Activated naive CD4-positive, alpha-beta T cell treated with anti-CD3 and anti-CD28 coated beads, Interleukin-2, amount 50 U/mL, for 24 hours (primary cell): ENCODE results near the gene SORBS2.

Experiments used
- H3K27ac Mint-ChIP-seq: one replicate; pipeline ENCODE4 v1.8.0; 2021; ENCODE audit warnings: mild to moderate bottlenecking, mixed read lengths
- H3K27me3 Mint-ChIP-seq: one replicate; pipeline ENCODE4 v1.8.0; 2021; ENCODE audit warnings: mixed read lengths
- H3K36me3 Mint-ChIP-seq: one replicate; pipeline ENCODE4 v1.8.0; 2021; ENCODE audit warnings: mixed read lengths
- H3K4me1 Mint-ChIP-seq: one replicate; pipeline ENCODE4 v1.8.0; 2021; ENCODE audit warnings: mixed read lengths
- H3K4me3 Mint-ChIP-seq: one replicate; pipeline ENCODE4 v1.8.0; 2021; ENCODE audit warnings: mild to moderate bottlenecking, mixed read lengths
- H3K9me3 Mint-ChIP-seq: one replicate; pipeline ENCODE4 v1.8.0; 2021; ENCODE audit warnings: mixed read lengths

The SORBS2 gene

DNA sequence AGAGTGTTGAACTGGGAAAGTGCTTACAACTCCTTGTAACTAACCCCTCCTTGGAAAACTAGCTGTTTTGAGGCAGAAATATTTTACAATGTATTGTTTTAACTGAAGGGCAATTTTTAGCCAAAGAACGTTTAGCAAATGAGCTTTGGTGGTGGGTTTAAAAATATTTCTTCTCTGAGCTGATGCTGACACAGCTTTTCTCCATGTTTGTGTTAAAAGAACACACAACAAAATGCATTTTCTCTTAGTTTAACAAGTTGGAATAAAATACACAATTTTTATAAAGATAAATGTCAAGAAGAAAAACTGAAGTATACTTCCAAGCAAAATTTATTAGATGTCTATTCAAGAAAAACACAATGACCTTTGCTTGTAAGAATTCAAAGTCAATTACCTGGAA, 226.8 kb downstream of the SORBS2 start:
- Mint-ChIP-seq H3K36me3 (no peaks in the 10 kb centered on the region), H3K9me3 (no peaks in the 10 kb centered on the region), H3K27ac (no peak overlapping the region), H3K27me3 (peaks cover 46% of the 10 kb centered on the region), H3K4me3 (no peak overlapping the region), H3K4me1 (peaks cover 12% of the 10 kb centered on the region)

DNA sequence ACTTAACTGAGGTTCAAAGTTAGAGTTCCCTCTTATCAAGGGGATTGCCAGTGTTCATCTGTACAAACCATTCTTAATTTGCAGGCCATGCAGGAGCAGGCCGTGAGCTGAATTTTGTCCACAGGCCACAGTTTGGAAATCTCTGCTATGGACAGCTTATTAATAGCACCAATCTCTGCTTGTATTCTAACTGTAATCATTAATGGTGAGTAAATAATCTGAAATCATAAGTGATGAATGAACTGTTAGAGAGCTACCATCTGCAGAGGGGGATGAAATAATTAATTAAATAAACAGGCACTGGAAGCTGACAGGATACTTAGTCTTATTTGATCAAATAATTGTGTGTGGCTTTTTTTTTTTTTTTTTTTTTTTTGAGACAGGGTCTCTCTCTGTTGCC, 228.2 kb downstream of the SORBS2 start:
- no peak overlapping the region for H3K4me3 Mint-ChIP-seq
- peaks cover 38% of the 10 kb centered on the region for H3K27me3 Mint-ChIP-seq
- H3K9me3 Mint-ChIP-seq, result no peaks in the 10 kb centered on the region
- H3K36me3 Mint-ChIP-seq, result no peaks in the 10 kb centered on the region
- no peak overlapping the region for H3K27ac Mint-ChIP-seq
- H3K4me1 Mint-ChIP-seq, result peaks cover 12% of the 10 kb centered on the region

DNA sequence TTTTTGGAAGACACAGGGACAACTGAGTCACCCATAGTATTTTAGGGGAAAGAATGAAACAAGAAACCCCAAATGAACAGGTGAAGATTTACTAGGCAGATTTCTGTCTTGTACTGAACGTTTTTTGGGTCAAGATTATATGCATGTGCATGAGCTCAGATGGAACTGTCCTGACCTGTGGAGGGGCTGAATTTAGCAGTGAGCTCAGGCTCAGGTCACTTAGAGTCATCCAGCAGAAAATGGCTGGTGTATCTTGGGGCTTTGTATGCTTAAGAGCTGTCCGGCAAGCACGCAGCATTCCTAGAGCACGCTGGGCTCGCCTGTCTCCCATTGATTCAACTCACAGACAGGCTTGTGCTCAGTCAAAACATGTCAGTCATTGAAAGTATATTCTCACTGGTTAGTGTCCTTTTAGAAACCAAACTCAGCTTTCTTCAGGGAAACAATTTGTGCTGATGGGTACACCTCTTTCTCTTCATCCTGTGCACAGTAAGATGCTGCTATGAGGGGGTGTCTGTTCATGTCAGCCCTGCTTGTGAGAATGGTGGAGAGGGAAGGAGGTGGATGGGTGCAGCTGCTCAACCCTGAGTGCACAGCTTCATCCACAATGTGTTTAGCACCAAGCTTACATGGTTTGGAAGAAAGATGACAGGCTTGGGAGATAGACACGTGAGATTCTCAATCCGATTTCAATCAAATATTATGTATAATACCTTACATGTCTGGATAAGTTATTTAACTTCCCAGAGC, 229.2 kb downstream of the SORBS2 start:
- Mint-ChIP-seq H3K36me3 (no peaks in the 10 kb centered on the region), H3K27ac (no peak overlapping the region), H3K9me3 (no peaks in the 10 kb centered on the region), H3K27me3 (peaks cover 38% of the 10 kb centered on the region), H3K4me1 (peaks cover 11% of the 10 kb centered on the region), H3K4me3 (no peak overlapping the region)

DNA sequence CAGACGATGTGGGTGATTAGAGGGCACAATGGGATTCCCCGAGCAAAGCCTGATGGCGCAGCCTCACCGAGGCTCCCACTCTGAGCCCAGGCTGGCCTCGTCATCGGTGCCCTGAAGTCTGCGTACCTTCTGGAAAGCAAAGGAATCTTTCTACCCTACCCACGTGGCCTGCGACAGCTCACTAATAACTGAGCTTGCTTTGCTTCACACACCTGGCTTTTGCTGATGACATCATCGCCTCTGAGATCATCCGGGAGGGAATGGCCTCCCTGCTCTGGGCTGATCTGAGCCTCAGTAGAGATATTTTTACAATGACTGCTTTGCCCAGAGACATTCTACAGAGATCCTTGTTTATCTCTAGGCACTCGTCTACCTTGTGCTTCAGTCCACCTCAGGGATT, 231.3 kb downstream of the SORBS2 start:
- Mint-ChIP-seq H3K4me1 (no peaks in the 10 kb centered on the region), H3K36me3 (no peaks in the 10 kb centered on the region), H3K27me3 (peaks cover 24% of the 10 kb centered on the region), H3K9me3 (no peaks in the 10 kb centered on the region), H3K27ac (no peak overlapping the region), H3K4me3 (no peak overlapping the region)

DNA sequence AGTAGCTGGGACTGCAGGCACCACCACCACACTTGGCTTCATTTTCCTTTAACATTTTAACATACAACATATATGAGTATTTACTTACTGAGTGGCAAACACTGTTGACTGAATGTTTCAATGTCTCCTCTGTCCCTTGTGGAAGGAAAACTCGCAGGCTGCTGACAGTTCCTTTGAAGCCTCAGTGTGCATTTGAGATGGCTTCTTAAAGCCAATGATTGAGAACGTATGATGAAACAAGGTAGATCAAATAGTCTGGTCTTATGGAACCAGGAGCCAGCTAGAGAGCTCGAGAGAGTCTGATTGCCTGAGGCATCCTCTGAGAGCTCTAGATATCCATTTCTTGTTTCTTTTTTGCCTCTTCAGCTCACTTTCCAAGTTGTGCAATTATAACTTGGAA, 233.7 kb downstream of the SORBS2 start:
- H3K27ac Mint-ChIP-seq, result no peak overlapping the region
- H3K27me3 Mint-ChIP-seq, result peaks cover 23% of the 10 kb centered on the region
- H3K4me1 Mint-ChIP-seq, result no peaks in the 10 kb centered on the region
- H3K9me3 Mint-ChIP-seq, result no peaks in the 10 kb centered on the region
- H3K36me3 Mint-ChIP-seq, result no peaks in the 10 kb centered on the region
- no peak overlapping the region for H3K4me3 Mint-ChIP-seq

DNA sequence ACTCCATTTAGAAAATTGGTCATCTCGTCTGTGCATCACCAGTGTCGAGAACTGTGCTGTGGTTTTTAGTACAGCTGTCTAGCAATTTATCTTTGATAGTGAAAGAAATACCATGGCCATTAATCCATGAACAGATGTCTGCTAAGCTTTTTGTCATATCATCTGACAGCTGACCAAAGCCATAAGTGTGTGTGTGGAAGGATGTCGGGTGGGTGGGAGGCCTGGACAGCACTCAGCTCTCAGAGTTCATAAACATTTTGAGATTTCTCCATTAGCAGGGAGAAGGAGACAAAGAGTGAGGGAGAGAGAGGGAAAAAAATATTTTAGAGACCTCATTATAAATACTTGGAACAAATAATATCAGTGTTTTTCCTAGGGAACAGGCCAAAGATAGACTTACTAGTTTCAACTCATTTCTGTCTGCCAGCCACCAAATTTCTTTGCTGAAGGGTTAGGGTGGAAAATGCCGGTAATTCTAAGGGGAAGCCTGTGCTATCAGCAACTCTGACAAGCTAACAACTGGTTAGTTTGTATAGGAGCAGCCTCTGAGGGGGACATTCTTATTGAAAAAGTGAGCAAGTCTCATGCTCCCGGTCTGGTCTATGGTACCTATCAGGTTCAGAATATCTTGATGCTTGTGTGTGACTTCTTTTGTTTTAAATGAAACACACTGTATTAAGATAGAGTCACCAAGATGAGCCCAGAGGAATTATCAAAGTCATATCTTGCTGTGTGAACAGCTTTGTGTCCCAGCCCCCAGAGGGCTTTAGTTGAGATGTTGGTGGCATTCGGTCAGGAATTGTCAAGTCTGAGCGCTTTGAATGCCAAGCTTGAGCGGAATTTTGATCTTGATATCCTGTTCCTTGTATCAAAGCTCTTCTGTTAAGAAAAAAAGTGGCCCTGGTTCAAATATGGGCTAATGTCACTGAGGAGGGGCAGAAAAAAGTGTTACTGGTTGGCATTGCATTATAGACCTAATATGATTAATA, 234.7 kb downstream of the SORBS2 start:
- peaks cover 17% of the 10 kb centered on the region for H3K27me3 Mint-ChIP-seq
- H3K4me1 Mint-ChIP-seq, result no peaks in the 10 kb centered on the region
- H3K27ac Mint-ChIP-seq, result no peak overlapping the region
- H3K9me3 Mint-ChIP-seq, result no peaks in the 10 kb centered on the region
- no peak overlapping the region for H3K4me3 Mint-ChIP-seq
- H3K36me3 Mint-ChIP-seq, result no peaks in the 10 kb centered on the region

DNA sequence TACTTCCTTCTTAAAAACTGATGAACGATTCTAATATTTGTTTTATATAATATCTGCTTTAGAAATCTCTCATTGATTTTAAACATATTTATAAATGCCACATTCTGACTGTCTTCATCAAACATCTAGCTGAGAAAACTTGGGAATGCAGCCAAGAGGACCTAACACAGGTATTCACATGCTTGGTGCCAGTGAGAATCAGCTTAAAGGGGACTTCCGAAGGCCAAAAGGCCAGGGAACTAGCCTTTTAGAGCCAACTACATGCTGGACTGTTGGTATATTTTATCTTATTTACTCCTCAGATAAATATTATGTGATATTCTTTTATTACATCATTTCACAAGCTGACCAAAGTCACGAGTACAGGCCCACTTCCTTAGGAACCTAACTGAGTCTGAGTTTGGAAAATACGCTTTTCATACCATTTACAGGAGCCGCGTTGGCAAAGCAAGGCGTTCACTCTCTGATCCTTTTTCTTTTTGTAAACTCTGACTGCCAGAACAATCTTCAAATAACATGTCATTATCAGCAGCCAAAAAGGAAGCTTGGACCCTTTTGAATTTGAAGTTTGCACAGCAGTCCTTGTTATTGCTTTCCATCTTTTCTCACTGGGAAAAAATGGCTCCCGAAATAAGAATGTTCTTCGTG, 235.6 kb downstream of the SORBS2 start:
- Mint-ChIP-seq H3K27ac (no peak overlapping the region), H3K4me1 (no peaks in the 10 kb centered on the region), H3K4me3 (no peak overlapping the region), H3K9me3 (no peaks in the 10 kb centered on the region), H3K27me3 (peaks cover 14% of the 10 kb centered on the region), H3K36me3 (no peaks in the 10 kb centered on the region)

DNA sequence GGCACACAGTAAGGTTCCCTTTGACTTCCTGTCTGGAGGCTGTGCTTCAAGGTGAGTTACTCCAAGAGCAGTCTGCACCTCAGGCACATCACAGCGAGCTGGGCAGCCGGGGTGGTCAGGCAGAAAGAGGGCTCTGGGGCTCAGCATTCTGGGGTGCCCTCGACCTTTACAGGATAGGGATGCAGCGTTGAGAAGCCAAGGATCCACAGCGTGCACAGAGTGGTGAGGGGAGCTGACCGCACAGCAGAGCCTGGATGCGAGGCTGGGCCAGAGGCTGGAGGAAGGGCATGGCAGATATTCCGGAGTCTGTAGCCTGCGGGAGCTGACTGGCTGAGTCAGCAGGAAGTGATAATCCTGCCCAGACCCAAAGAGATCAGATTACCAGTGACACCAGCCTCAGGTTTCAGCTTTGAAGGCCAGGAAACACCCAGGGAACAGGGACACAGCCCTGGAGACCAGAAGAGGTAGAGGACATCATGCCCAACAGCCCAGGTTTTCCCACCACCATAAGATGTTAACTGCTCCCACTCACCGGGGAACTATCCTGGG, 238.3 kb downstream of the SORBS2 start:
- H3K27ac Mint-ChIP-seq, result no peak overlapping the region
- H3K36me3 Mint-ChIP-seq, result no peaks in the 10 kb centered on the region
- H3K4me1 Mint-ChIP-seq, result no peaks in the 10 kb centered on the region
- peaks cover 14% of the 10 kb centered on the region for H3K27me3 Mint-ChIP-seq
- no peaks in the 10 kb centered on the region for H3K9me3 Mint-ChIP-seq
- H3K4me3 Mint-ChIP-seq, result no peak overlapping the region

DNA sequence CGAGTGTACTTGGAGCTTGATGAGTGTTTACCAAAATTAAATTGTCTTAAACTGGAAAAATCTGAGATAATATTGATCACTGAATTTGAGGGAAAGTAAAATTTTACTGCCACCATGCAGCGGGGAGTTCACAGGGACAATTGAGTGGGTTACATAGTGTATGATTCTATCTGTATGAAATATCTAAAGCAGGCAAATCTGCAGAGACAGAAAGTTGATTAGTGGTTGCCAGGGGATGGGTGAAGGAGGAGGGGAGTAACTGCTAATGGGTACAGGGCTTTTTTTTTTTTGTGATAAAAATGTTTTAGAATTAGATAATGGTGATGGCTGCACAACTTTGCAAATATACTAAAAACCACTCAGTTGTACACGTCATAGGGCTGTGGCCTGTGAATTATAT, 241.3 kb downstream of the SORBS2 start:
- Mint-ChIP-seq H3K4me1 (no peaks in the 10 kb centered on the region), H3K27me3 (peaks cover 10% of the 10 kb centered on the region), H3K27ac (no peak overlapping the region), H3K9me3 (no peaks in the 10 kb centered on the region), H3K36me3 (no peaks in the 10 kb centered on the region), H3K4me3 (no peak overlapping the region)

DNA sequence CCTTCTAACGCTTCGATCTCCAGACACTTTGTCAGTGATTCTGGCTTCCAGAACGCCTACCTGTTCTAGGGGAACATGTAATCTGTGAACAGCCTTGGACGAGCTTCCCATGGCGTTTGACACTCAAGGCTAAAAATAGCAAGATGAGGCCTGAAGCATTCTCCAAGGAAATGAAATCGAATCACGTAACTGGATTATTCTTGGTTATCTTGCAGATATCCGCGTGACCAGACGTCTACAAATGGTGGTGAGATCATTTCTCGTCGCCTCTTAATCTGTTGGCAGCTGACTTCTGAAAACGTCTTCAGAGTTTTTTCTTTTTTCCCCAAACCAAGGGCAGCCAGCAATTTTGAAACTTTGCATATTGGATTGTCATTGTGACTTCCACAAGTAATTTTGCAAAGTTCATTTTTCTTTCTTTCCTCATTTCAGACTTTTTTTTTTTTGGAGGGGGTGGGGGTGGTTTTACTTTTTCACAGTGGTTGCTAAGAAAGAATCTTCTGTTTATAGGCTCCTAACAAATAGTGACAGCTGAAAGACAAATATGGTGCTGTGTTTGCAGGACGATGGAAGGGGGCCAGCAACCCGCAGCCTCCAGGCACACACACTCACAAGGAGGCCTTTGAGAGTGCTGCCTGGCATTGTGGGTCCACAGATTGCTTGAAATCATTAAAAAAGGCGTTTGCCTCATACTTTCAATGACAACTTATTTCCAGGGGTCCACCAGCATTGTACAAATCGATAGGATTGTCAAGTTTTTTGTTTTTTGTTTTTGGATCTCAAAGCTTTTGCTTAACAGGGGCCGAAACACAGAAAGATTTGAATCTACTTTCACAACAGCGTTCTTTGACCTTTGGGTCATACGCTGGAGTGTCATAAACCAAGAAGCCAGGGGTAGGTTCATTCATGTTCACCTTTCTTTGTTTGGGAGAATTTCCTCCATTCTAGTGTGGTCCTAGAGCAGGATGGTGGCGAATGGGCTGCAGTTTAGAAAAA, 244.3 kb downstream of the SORBS2 start:
- Mint-ChIP-seq H3K4me1 (no peaks in the 10 kb centered on the region), H3K27ac (peak overlapping the region; percentile 41), H3K4me3 (no peak overlapping the region), H3K27me3 (peaks cover 3% of the 10 kb centered on the region), H3K9me3 (no peaks in the 10 kb centered on the region), H3K36me3 (no peaks in the 10 kb centered on the region)

DNA sequence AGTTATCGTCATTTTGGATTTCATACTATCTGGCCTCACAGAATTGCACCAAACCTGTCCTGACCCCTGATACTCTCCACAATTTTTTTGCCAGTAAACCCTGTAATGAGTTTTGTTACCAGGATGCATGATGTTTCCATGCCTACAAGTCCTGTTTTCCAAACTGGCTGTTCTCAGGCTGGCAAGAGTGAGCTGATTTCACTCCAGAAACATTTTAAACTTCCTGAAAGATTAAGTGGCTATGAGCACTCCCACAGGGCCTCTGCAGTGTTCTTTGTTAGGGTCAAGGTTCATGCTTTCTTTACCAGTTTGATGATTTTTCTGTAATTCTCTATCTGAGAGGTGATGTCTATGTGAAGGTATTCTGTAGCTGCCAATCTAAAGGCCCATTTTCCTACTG, 245.0 kb downstream of the SORBS2 start:
- H3K9me3 Mint-ChIP-seq, result no peaks in the 10 kb centered on the region
- H3K4me1 Mint-ChIP-seq, result no peaks in the 10 kb centered on the region
- H3K4me3 Mint-ChIP-seq, result no peak overlapping the region
- H3K27ac Mint-ChIP-seq, result no peak overlapping the region
- no peaks in the 10 kb centered on the region for H3K36me3 Mint-ChIP-seq
- peaks cover 3% of the 10 kb centered on the region for H3K27me3 Mint-ChIP-seq

DNA sequence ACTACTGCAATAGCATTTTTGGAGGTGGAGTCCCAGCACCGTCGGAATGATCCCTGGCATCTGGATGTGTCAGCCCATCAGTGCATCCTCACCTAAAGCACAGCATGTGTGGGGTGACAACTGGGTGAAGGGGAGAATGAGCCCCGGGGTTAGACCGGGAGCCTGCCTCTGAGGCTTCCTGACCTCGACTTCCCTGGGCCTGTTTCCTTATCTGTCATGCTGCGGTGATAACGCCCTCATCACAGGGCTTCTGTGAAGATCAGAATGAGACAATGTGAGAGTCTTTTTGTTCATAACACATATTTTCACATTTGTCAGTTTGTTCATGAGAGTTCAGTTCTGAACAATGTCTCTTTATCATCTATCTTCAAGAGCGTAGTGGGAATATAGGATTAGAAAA, 245.6 kb downstream of the SORBS2 start:
- Mint-ChIP-seq H3K4me3 (no peak overlapping the region), H3K4me1 (no peaks in the 10 kb centered on the region), H3K36me3 (no peaks in the 10 kb centered on the region), H3K27me3 (peaks cover 3% of the 10 kb centered on the region), H3K9me3 (no peaks in the 10 kb centered on the region), H3K27ac (no peak overlapping the region)

DNA sequence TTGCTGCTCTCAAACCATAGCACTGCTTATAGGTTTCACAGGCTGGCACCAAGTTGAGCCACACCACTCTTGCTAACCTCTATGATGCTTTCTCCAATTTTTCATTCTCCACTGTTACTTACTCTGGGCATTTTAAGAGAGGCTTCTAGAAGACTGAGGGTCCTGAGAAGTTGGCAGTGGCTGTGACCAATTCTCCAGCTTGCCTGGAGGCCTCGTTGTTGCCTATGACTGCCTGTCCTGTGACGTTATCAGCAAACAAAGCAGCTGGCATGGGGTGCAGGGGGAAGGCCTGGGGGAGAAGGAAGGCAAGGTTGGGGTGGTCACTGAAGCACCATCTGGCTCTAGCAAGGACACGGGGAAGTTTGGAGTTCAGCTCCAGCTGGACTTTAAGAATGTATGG, 246.3 kb downstream of the SORBS2 start:
- Mint-ChIP-seq H3K27ac (no peak overlapping the region), H3K27me3 (peaks cover 6% of the 10 kb centered on the region), H3K4me3 (no peak overlapping the region), H3K4me1 (no peaks in the 10 kb centered on the region), H3K36me3 (no peaks in the 10 kb centered on the region), H3K9me3 (no peaks in the 10 kb centered on the region)

DNA sequence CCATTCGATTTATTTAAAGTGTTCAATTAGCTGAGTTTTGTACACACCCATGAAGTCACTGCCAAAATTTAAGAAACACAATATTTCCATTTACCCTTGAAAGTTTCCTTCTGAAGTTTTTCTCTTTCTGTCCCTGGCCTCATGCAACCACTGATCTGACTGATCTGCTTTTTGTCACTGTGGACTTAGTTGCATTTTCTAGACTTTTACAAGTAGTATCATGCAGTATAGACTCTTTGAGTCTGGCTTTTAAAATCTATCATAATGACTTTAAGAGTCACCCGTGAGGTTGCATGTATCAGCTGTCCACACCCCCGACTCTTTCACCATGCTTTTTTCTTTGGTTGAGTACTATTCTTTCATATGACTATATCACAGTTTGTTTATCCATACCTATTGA, 247.6 kb downstream of the SORBS2 start:
- H3K27me3 Mint-ChIP-seq, result peaks cover 4% of the 10 kb centered on the region
- no peak overlapping the region for H3K27ac Mint-ChIP-seq
- no peaks in the 10 kb centered on the region for H3K9me3 Mint-ChIP-seq
- H3K36me3 Mint-ChIP-seq, result no peaks in the 10 kb centered on the region
- no peaks in the 10 kb centered on the region for H3K4me1 Mint-ChIP-seq
- H3K4me3 Mint-ChIP-seq, result no peak overlapping the region

DNA sequence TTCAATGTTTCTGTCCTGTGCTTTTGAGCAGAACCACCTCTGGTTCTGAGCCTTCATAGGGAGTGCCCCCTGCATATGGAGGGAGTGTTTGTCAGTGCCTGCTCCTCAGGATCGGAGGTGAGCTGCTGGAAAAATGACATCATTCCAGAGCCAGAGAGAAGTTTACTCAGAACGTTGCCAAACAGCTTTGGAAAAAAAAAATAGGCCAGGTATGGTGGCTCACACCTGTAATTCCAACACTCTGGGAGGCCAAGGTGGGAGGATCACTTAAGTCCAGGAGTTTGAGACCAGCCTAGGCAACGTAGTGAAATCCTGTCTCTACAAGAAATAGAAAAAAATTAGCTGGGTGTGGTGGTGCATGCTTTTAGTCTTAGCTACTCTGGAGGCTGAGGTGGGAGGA, 249.5 kb downstream of the SORBS2 start:
- Mint-ChIP-seq H3K4me1 (no peaks in the 10 kb centered on the region), H3K4me3 (no peak overlapping the region)

More for the DNA sequence above, 249.5 kb downstream of the SORBS2 start:
- no peaks in the 10 kb centered on the region for H3K36me3 Mint-ChIP-seq
- peaks cover 11% of the 10 kb centered on the region for H3K27me3 Mint-ChIP-seq
- no peak overlapping the region for H3K27ac Mint-ChIP-seq
- H3K9me3 Mint-ChIP-seq, result no peaks in the 10 kb centered on the region
